HG03280 (cell line): Measurements from ENCODE around the gene TLE2.

Source experiments
- ATAC-seq: cut with Tn5 transposase; IDR thresholded peaks from one replicate; pipeline ENCODE4 v1.9.1; 2021; ENCODE audit warnings: mild to moderate bottlenecking, moderate library complexity; ENCODE audit not compliant: unreplicated experiment

The TLE2 gene

GRCh38 chr19:2963122-2963521, 66.0 kb downstream of the TLE2 start:
- no peak for ATAC-seq

- no peak for ATAC-seq
Observed at GRCh38 chr19:2962018-2962670, 66.9 kb downstream of the TLE2 start.

GRCh38 chr19:2960120-2960519, 69.0 kb downstream of the TLE2 start:
- no peak for ATAC-seq

GRCh38 chr19:2957160-2957559, 71.9 kb downstream of the TLE2 start:
- no peak for ATAC-seq

GRCh38 chr19:2952953-2953481, 76.1 kb downstream of the TLE2 start:
- ATAC-seq = no peak

DNA sequence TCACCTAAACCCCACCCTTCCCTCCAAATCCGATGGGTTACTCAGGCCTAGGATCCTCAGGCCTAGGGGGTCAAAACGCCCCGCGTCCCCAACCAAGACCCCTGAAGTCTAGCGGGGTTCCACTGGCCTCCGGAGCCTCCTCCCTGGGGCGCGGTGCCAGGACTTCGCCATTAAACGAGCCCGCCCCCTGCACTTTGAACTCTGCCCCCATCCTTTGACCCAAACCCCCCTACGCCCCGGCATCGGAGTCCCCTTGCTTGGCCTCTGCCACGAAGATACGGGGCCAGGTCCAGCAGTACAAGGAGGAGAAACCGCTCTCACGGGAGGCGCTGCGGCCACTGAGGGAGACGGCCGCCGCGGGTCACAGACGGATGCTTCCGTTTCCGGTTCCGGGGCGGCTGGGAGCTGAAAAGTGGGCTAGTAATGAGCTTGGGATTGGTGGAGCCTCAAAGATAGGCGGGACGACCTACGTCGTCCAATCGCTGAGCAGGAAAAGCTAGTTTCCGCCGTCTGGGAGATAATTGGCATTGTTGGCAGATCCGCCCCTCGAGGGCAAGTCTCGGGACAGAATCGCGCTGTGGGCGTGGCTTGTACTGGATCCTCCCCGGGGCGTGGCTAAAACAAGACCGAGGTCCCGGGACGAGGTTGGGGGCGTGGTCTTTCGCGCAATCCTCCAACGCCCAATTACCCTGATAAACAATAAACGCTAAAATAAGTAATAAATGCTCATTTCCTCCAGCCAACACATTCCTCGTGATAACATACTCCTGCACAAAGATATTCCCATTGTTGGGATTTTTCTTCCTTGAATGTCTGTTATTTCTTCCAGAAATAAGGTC, 78.6 kb downstream of the TLE2 start:
- ATAC-seq = peak; percentile 95

GRCh38 chr19:2949939-2950285, 79.2 kb downstream of the TLE2 start:
- ATAC-seq = no peak
